Transverse colon (tissue), 3 donors: ENCODE measurements around the gene PKMYT1.

Source experiments
- POLR2A ChIP-seq: fragments of 450-650 bp; IDR thresholded peaks from one replicate; pipeline ENCODE4 v1.6.1; 2016; ENCODE audit warnings: antibody characterized with exemption, mild to moderate bottlenecking, moderate library complexity
- TF ChIP-seq, protein P1 (sequence below), 5 experiments: fragments of 200-600 bp in 3 of 5; fragments of 450-650 bp in 2 of 5; sonication (generic) in 3 of 5; IDR thresholded peaks; 1 replicate in 2 of 5; 2 replicates in 3 of 5; pipeline ENCODE4 v1.5.1; 2016 to 2017; ENCODE audit warnings: antibody characterized with exemption in 5 of 5, inconsistent platforms in 3 of 5, mild to moderate bottlenecking in 2 of 5, moderate library complexity in 1 of 5

DNA sequence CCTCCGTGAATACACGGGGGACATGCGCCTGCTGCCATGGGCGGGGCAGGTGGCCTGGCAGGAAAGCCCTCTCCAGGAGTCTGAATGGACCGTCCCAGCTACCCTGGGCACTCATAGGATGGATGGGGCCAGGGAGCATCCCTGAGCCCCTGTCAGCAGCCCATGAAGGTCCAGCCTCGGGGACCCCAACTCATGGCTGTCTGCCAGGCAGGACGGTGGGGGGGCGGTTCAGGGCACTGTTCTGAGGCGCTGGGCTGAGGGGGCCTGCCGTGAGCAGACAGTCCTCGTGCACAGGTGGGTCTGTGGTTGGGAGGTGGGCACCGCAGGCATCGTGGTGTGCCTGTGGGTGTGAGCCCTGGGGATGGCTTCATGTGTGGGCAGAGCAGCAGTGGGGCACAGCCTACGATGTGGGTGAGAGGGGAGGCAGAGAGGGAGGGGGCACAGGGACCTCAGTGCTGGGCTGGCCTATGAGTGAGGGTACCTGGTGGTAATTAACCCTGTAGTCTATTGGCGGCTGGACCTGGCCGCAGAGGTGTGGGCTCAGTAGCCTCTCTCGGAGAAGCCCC is 6.5 kb upstream of the PKMYT1 start:
- TF ChIP-seq, protein P1, sequence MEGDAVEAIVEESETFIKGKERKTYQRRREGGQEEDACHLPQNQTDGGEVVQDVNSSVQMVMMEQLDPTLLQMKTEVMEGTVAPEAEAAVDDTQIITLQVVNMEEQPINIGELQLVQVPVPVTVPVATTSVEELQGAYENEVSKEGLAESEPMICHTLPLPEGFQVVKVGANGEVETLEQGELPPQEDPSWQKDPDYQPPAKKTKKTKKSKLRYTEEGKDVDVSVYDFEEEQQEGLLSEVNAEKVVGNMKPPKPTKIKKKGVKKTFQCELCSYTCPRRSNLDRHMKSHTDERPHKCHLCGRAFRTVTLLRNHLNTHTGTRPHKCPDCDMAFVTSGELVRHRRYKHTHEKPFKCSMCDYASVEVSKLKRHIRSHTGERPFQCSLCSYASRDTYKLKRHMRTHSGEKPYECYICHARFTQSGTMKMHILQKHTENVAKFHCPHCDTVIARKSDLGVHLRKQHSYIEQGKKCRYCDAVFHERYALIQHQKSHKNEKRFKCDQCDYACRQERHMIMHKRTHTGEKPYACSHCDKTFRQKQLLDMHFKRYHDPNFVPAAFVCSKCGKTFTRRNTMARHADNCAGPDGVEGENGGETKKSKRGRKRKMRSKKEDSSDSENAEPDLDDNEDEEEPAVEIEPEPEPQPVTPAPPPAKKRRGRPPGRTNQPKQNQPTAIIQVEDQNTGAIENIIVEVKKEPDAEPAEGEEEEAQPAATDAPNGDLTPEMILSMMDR (IDR thresholded peaks at IDR 0.05): no peak
- TF ChIP-seq POLR2A: no peak
